Fibroblast of lung (primary cell): ENCODE data around the gene JDP2. TPM values are rescaled to one million over a fixed set of nuclear protein-coding genes. Genes with fewer than 3 reads are reported as not detected.

ENCODE experiments used
- DNase-seq, 2 donors: peaks; one replicate each; pipeline versions ENCODE4 v3.0.0 to v3.0.0-alpha.2; 2010; ENCODE audit warnings: low read depth in 2 of 2
- H2AFZ ChIP-seq: 2 replicates; pipeline ENCODE4 v1.5.1; 2012; ENCODE audit warnings: low read length, control low read depth, inconsistent platforms
- H3K27ac ChIP-seq: 2 replicates; pipeline ENCODE4 v1.5.1; 2011; ENCODE audit warnings: low read length, control low read depth; ENCODE audit not compliant: insufficient read depth
- H3K27me3 ChIP-seq: 2 replicates; pipeline ENCODE4 v1.5.1; 2011; ENCODE audit warnings: mild to moderate bottlenecking, low read length; ENCODE audit not compliant: control insufficient read depth, insufficient read depth
- H3K36me3 ChIP-seq: 2 replicates; pipeline ENCODE4 v1.5.1; 2011; ENCODE audit warnings: low read length; ENCODE audit not compliant: control insufficient read depth, insufficient read depth
- H3K4me1 ChIP-seq: 2 replicates; pipeline ENCODE4 v1.5.1; 2011; ENCODE audit warnings: low read length; ENCODE audit not compliant: control insufficient read depth, insufficient read depth; ENCODE audit errors: extremely low read depth
- H3K4me2 ChIP-seq: 2 replicates; pipeline ENCODE4 v1.5.1; 2011; ENCODE audit warnings: low read length, control low read depth; ENCODE audit not compliant: insufficient read depth; ENCODE audit errors: extremely low read depth
- H3K4me3 ChIP-seq, 4 experiments: fragments of 200-600 bp in 1 of 4; sonication (generic) in 1 of 4; replicated peaks in 1 of 4; 2 replicates each; pipeline ENCODE4 v1.5.1; 2011 to 2016; ENCODE audit warnings: low read length in 4 of 4, low read depth in 3 of 4, mild to moderate bottlenecking in 3 of 4, control low read depth in 2 of 4, inconsistent platforms in 1 of 4, mixed read lengths in 1 of 4; ENCODE audit not compliant: insufficient read depth in 1 of 4; ENCODE audit errors: control extremely low read depth in 1 of 4
- H3K79me2 ChIP-seq: 2 replicates; pipeline ENCODE4 v1.5.1; 2012; ENCODE audit warnings: mild to moderate bottlenecking, low read length, inconsistent platforms; ENCODE audit not compliant: control insufficient read depth, insufficient read depth
- H3K9ac ChIP-seq: 2 replicates; pipeline ENCODE4 v1.5.1; 2011; ENCODE audit warnings: mild to moderate bottlenecking, low read length, control low read depth; ENCODE audit not compliant: insufficient read depth
- H3K9me3 ChIP-seq: 2 replicates; pipeline ENCODE4 v1.5.1; 2012; ENCODE audit warnings: low read depth, low read length; ENCODE audit not compliant: control insufficient read depth, insufficient read depth
- H4K20me1 ChIP-seq: 2 replicates; pipeline ENCODE4 v1.5.1; 2011; ENCODE audit warnings: low read length; ENCODE audit not compliant: control insufficient read depth, insufficient read depth; ENCODE audit errors: extremely low read depth
- CTCF ChIP-seq, 2 donors: IDR thresholded peaks in 1 of 2; conservative IDR thresholded peaks in 1 of 2; 1 replicate in 1 of 2; 2 replicates in 1 of 2; pipeline ENCODE4 v1.5.1; 2011 to 2012; ENCODE audit warnings: low read length in 2 of 2, control low read depth in 1 of 2, inconsistent platforms in 1 of 2, low read depth in 1 of 2, mild to moderate bottlenecking in 1 of 2
- EZH2 ChIP-seq: IDR thresholded peaks from 2 replicates; pipeline ENCODE4 v1.5.1; 2012; ENCODE audit warnings: low read length, control low read depth, mild to moderate bottlenecking; ENCODE audit errors: missing control alignments
- polyA minus RNA-seq: library from RNA; depleted of rRNA, polyadenylated mRNA; stranded (reverse); fragments of >200 nt; gene quantifications from 2 replicates; pipeline ENCODE4 v1.2.3, GENCODE V29; 2011; ENCODE audit warnings: low replicate concordance
- polyA plus RNA-seq, 2 donors: library from polyadenylated mRNA; depleted of rRNA in 1 of 2; stranded (reverse) in 1 of 2; unstranded in 1 of 2; fragments of >200 nt; gene quantifications; 2 replicates each; pipeline ENCODE4 v1.2.1, GENCODE V29; 2011 to 2012; ENCODE audit warnings: missing spikeins in 1 of 2
- total RNA-seq: library from RNA; depleted of rRNA; stranded (reverse); fragments of >200 nt; gene quantifications from 2 replicates; pipeline ENCODE4 v1.2.1, GENCODE V29; 2014

Gene JDP2
- 86.3 and 95.3 TPM in 2 replicates for total RNA-seq
- 32.4 and 40.8 TPM in 2 replicates for polyA plus RNA-seq
- 34.5 and 39.1 TPM in 2 replicates for polyA plus RNA-seq (2012)
- polyA minus RNA-seq, result 8.0 and 9.8 TPM in 2 replicates

GRCh38 chr14:75427482-75428229 is at the start of gene JDP2:
TSS of gene JDP2 (plus strand) at chr14:75428022. CDS start at chr14:75437921, 9,899 bp downstream.
- H4K20me1 ChIP-seq, result no peaks in the 10 kb centered on the region
- peaks cover 6% of the 10 kb centered on the region for H3K4me1 ChIP-seq
- no peaks in the 10 kb centered on the region for H3K9me3 ChIP-seq
- H3K27me3 ChIP-seq, result no peaks in the 10 kb centered on the region
- H3K36me3 ChIP-seq, result peaks cover 6% of the 10 kb centered on the region
- peak; percentile 75 to 80 for DNase-seq
- peak within 1 kb of the TSS; percentile 62 for H3K9ac ChIP-seq
- peak within 1 kb of the TSS; percentile 59 for H3K27ac ChIP-seq
- peak within 1 kb of the TSS; percentile 74 to 85 (median 77) for H3K4me3 ChIP-seq
- peak within 1 kb of the TSS; percentile 92 for H3K4me2 ChIP-seq
- TF ChIP-seq CTCF (conservative IDR thresholded peaks at IDR 0.05 in 1 of 2, IDR thresholded peaks at IDR 0.05 in 1 of 2; ENCODE audit: low read depth in 1 of 2, low read length in 2 of 2), result no peak
- TF ChIP-seq EZH2, result no peak
- peak within 1 kb of the TSS; percentile 55 for H2AFZ ChIP-seq
- peaks cover 32% of the 10 kb centered on the region for H3K79me2 ChIP-seq

- H3K79me2 ChIP-seq, result no peaks in the 10 kb centered on the region
- H3K27ac ChIP-seq, result no peak overlapping the region
- no peaks in the 10 kb centered on the region for H3K4me1 ChIP-seq
- peaks cover 9% of the 10 kb centered on the region for H3K27me3 ChIP-seq
- no peak overlapping the region for H2AFZ ChIP-seq
- H3K9ac ChIP-seq, result no peak overlapping the region
- H3K36me3 ChIP-seq, result no peaks in the 10 kb centered on the region
- TF ChIP-seq CTCF (conservative IDR thresholded peaks at IDR 0.05 in 1 of 2, IDR thresholded peaks at IDR 0.05 in 1 of 2; ENCODE audit: low read depth in 1 of 2, low read length in 2 of 2) (no peak), EZH2 (no peak)
- no peaks in the 10 kb centered on the region for H3K9me3 ChIP-seq
- no peak overlapping the region for H3K4me3 ChIP-seq
- no peak overlapping the region for H3K4me2 ChIP-seq
- DNase-seq, result no peak
- no peaks in the 10 kb centered on the region for H4K20me1 ChIP-seq
Measured at GRCh38 chr14:75379246-75379929, 48.4 kb upstream of the JDP2 start.

DNA sequence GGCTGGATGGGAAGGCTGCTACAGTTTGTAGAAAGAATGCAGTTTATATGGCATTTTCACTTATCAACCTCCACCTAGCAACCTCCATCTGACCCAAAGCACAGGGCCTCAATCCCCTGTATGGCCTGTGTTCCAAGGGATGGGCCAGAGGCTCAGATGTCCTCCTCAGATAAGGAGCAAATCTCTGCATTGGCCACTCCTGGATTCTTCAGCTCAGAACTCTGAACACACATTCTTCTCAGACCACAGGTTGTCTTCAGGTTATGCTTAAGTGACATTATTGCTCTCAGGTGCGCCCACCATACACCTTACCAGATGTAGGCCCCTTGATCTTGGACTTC is 47.9 kb upstream of the JDP2 start:
- Histone ChIP-seq H4K20me1 (no peaks in the 10 kb centered on the region), H3K9ac (no peak overlapping the region), H3K27me3 (peaks cover 9% of the 10 kb centered on the region), H3K9me3 (no peaks in the 10 kb centered on the region), H3K4me2 (no peak overlapping the region), H2AFZ (no peak overlapping the region), H3K27ac (no peak overlapping the region), H3K4me1 (no peaks in the 10 kb centered on the region), H3K36me3 (no peaks in the 10 kb centered on the region), H3K79me2 (no peaks in the 10 kb centered on the region), H3K4me3 (no peak overlapping the region)
- TF ChIP-seq CTCF (conservative IDR thresholded peaks at IDR 0.05 in 1 of 2, IDR thresholded peaks at IDR 0.05 in 1 of 2; ENCODE audit: low read depth in 1 of 2, low read length in 2 of 2) (no peak), EZH2 (no peak)
- DNase-seq, result no peak
